Fibroblast of upper back skin (primary cell): ENCODE measurements around the gene ACSM6.

Source experiments
- DNase-seq: peaks from one replicate; pipeline ENCODE4 v3.0.0-alpha.2; 2013

The ACSM6 gene

GRCh38 chr10:95247200-95247880 is 53.3 kb downstream of the ACSM6 start:
- peak; percentile 95 for DNase-seq

- DNase-seq: no peak
Observed at GRCh38 chr10:95247881-95248583, 54.0 kb downstream of the ACSM6 start.

GRCh38 chr10:95248989-95249388 is 55.0 kb downstream of the ACSM6 start:
- DNase-seq: no peak

- no peak for DNase-seq
Observed at GRCh38 chr10:95249467-95249866, 55.4 kb downstream of the ACSM6 start.

GRCh38 chr10:95250856-95251255 is 56.8 kb downstream of the ACSM6 start:
- DNase-seq: no peak

- no peak for DNase-seq
Observed at GRCh38 chr10:95253007-95253406, 59.0 kb downstream of the ACSM6 start.

GRCh38 chr10:95253686-95254085 is 59.6 kb downstream of the ACSM6 start:
- DNase-seq: no peak

GRCh38 chr10:95254629-95255028 is 60.6 kb downstream of the ACSM6 start:
- no peak for DNase-seq

GRCh38 chr10:95256268-95256667 is 62.2 kb downstream of the ACSM6 start:
- no peak for DNase-seq

GRCh38 chr10:95257849-95258248 is 63.8 kb downstream of the ACSM6 start:
- no peak for DNase-seq

- DNase-seq: peak; percentile 92
Observed at GRCh38 chr10:95260397-95260881, 66.4 kb downstream of the ACSM6 start.

GRCh38 chr10:95260909-95261552 is 67.0 kb downstream of the ACSM6 start:
- DNase-seq: peak; percentile 65

- no peak for DNase-seq
Observed at GRCh38 chr10:95261926-95262325, 67.9 kb downstream of the ACSM6 start.

- no peak for DNase-seq
Observed at GRCh38 chr10:95262763-95263518, 68.9 kb downstream of the ACSM6 start.

- DNase-seq: no peak
Observed at GRCh38 chr10:95263864-95264226, 69.8 kb downstream of the ACSM6 start.

- DNase-seq: no peak
Observed at GRCh38 chr10:95264227-95265051, 70.4 kb downstream of the ACSM6 start.

- no peak for DNase-seq
Observed at GRCh38 chr10:95265572-95265971, 71.5 kb downstream of the ACSM6 start.

- DNase-seq: peak; percentile 74
Observed at GRCh38 chr10:95266674-95267095, 72.6 kb downstream of the ACSM6 start.

- DNase-seq: no peak
Observed at GRCh38 chr10:95267251-95267650, 73.2 kb downstream of the ACSM6 start.

- no peak for DNase-seq
Observed at GRCh38 chr10:95268438-95268837, 74.4 kb downstream of the ACSM6 start.

GRCh38 chr10:95273393-95274312 is 79.6 kb downstream of the ACSM6 start:
- peak; percentile 71 for DNase-seq
